HG03097 (cell line): Measurements from ENCODE around the gene IGSF6.
"Not testable (repeated sequence)": the region's sequence is repeated elsewhere in the genome, so short reads cannot be mapped to it uniquely, and the experiment has no call there.

Experiments
- ATAC-seq: cut with Tn5 transposase; IDR thresholded peaks from one replicate; pipeline ENCODE4 v1.9.1; 2021; ENCODE audit not compliant: unreplicated experiment, low FRiP score

The IGSF6 gene, protein sequence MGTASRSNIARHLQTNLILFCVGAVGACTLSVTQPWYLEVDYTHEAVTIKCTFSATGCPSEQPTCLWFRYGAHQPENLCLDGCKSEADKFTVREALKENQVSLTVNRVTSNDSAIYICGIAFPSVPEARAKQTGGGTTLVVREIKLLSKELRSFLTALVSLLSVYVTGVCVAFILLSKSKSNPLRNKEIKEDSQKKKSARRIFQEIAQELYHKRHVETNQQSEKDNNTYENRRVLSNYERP

GRCh38 chr16:21652453-21652852 is at the start of gene IGSF6:
TSS of gene IGSF6 (minus strand) at chr16:21652608. CDS start at chr16:21652598, 10 bp downstream.
- ATAC-seq = no peak

DNA sequence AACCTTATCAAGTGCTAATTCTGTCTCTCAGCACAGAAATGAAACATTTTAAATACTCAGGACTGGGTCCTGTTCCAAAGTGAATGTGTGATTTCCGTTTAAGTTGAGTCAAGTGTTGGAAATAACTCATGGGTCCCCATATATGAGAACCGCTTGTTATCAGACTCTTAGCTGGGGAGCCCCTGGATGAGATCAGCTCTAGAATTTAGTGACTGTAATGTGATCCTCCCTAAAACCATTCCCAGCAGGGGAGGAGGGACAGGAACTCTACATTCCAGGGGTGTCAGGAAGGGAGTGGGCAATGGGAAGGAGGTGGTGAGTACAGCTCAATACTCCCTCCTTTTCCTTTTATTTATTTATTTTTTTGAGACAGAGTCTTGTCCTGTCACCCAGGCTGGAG is 48.9 kb upstream of the IGSF6 start:
- no peak for ATAC-seq

DNA sequence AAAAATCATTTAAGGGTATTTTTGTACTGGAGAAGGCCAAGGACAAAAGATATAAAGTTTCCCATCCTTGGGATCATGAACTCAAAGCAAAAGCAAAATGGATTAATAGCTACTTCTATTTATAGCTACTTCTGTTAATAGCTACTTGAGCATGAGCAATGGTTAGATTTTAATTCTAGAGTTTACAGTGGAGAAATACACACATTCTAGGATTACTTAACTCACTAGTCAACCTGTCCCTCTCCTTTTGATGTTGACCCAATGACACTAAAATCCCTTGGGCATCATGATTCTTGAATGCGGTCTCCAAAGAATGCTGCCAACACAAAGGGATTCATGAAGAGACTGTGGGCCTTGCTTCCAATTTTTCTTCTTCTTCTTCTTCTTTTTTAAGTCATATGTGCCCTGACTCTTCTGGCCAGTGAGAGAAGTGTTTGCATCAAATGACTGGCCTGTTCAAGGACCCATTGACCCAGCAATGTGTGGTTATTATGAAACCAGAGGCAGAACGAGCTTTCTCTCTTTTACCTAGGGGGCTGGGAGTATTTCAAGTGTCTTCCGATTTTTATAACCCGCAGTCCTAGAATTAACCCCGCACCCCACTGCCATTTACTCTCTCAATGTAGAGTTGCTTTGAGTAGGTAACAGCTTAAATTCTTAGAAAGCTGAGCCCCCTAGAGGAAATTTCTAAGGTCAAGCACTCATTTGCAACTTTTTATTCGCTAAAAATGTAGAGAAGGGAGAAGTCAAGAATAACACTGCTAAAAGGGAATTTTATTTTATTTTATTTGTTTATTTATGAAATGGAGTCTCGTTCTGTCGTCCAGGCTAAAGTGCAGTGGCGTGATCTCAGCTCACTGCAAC is 46.0 kb upstream of the IGSF6 start:
- ATAC-seq = no peak

DNA sequence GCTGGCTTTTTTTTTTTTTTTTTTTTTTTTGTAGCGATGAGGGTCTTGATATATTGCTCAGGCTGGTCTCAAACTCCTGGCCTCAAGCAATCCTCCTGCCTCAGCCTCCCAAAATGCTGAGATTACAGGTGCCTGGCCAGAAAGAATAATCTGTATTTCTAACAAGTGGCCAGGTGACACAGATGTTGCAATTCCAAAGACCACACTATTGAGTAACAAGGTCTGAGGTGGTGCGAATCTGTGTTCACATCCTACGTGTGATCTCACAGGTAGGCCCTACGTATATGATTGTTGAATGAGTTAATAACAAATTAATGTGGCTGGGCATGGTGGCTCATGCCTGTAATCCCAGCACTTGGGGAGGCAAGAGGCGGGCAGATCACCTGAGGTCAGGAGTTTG is 44.6 kb upstream of the IGSF6 start:
- ATAC-seq = no peak

GRCh38 chr16:21694609-21695008 is 42.2 kb upstream of the IGSF6 start:
- ATAC-seq = no peak

DNA sequence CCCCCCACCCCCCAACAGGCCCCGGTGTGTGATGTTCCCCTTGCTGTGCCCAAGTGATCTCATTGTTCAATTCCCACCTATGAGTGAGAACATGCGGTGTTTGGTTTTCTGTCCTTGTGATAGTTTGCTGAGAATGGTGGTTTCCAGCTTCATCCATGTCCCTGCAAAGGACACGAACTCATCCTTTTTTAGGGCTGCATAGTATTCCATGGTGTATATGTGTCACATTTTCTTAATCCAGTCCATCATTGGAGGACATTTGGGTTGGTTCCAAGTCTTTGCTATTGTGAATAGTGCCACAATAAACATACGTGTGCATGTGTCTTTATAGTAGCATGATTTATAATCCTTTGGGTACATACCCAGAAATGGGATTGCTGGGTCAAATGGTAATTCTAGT is 38.6 kb upstream of the IGSF6 start:
- not testable (repeated sequence) for ATAC-seq

DNA sequence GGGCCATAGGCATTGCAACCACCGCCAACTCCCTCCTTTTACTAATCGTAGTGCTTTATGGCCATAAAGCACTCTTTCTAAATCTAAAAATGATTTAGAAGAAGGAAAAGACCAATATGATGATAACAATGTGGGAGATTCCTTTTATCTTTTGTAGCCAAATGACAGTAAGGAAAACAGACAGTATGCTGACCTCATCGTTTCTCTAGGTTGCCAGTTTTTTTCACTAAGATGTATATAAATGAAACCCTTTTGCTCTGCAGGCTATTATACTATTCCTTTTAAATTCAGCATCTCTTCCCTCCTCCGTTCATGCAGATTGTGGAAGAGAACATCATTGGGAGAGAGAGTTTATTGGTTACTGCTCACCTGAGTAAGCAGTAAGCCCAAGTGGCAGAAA is 36.7 kb upstream of the IGSF6 start:
- ATAC-seq = no peak

GRCh38 chr16:21685034-21685455 is 32.6 kb upstream of the IGSF6 start:
- no peak for ATAC-seq

- no peak for ATAC-seq
Measured at GRCh38 chr16:21684199-21684598, 31.8 kb upstream of the IGSF6 start.

- no peak for ATAC-seq
Measured at GRCh38 chr16:21683184-21683583, 30.8 kb upstream of the IGSF6 start.

- not testable (repeated sequence) for ATAC-seq
Measured at GRCh38 chr16:21680714-21681113, 28.3 kb upstream of the IGSF6 start.

DNA sequence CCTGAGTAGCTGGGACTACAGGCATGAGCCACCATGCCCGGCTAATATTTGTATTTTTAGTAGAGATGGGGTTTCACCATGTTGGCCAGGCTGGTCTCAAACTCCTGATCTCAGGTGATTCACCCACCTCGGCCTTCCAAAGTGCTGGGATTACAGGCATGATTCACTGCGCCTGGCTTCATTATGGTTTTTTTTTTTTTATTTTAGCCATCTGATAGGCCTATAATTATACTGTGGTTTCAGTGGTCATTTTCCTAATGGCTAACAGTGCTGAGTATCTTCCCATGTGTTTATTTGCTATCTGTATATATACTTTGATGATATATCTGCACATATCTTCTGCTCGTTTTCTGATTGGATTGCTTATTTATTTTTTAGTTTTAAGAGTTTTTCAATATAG is 22.0 kb upstream of the IGSF6 start:
- not testable (repeated sequence) for ATAC-seq

GRCh38 chr16:21673469-21673868 is 21.1 kb upstream of the IGSF6 start:
- ATAC-seq = no peak

DNA sequence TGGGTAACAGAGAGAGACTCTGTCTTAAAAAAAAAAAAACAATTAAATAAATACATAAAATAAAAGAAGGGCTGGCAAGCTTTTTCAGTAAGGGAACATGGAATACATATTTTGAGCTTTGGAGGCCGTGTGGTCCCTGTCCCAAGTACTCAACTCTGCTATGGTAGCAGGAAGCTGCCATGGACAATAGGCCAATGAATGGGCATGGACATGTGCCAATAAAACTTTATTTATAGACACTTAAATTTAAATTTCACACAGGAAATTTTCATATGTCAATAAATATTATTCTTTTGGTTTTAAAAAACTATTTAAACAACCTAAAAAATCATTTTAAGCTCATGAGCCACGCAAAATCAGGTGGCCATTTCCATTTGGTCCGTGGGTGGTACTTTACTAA is 15.2 kb upstream of the IGSF6 start:
- no peak for ATAC-seq

GRCh38 chr16:21666772-21667171 is 14.4 kb upstream of the IGSF6 start:
- ATAC-seq = no peak

GRCh38 chr16:21664801-21665492 is 12.5 kb upstream of the IGSF6 start:
- ATAC-seq = no peak

DNA sequence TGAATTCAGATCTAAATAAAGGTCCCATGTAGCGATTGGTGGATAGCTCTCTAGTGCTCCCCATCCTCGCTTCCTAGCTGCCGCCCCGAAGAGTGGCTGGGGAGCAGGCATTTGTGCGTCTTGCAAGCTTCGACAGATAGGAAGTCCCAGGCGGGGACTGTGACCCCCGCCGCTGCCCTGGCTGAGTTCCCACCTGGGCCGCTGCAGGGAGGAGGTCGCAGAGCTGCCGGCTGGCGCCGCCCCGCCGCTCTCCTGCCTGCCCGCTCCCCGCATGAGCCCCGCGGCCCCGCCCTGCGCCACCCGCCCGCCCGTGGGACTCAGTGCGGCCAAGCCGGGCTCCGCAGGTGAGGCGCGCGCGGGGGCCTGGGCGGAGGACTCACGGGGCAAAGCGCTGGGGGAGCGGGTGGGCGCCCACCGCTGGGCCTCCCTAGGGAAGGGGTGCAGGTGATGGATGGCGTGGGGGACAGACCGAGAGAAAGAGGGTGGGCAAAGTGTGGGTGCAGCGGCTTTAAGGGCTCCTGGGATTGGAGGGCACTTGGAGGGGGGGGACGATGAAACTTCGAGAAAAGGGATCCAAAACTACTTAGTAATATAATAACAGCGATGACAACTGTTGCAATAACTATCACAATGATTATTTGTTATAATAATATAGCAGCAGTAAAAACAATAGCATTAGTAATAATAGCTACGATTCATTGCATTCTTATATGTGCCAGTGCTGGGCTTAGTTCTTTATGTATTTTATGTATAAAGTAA is 11.7 kb upstream of the IGSF6 start, which contains the start of gene OTOA:
OTOA (plus strand) TSS at position 80 of the 759 bp plus-strand sequence. CDS start 14,547 bp downstream, outside the sequence.
- no peak for ATAC-seq

DNA sequence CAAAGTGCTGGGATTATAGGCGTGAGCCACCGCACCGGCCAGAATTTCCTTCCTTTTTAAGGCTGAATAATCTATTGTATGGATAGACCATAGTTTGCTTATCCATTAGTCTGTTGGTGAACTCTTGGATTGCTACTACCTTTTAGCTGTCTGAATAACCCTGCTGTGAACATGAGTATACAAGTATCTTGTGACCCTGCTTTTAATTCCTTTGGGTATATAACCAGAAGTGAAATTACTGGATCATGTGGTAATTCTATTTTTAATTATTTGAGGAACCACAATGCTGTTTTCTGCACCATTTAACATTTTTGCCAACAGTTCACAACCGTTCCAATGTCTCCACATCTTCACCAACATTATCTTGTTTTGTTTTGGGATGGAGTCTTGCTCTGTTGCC is 6.7 kb upstream of the IGSF6 start:
- no peak for ATAC-seq

DNA sequence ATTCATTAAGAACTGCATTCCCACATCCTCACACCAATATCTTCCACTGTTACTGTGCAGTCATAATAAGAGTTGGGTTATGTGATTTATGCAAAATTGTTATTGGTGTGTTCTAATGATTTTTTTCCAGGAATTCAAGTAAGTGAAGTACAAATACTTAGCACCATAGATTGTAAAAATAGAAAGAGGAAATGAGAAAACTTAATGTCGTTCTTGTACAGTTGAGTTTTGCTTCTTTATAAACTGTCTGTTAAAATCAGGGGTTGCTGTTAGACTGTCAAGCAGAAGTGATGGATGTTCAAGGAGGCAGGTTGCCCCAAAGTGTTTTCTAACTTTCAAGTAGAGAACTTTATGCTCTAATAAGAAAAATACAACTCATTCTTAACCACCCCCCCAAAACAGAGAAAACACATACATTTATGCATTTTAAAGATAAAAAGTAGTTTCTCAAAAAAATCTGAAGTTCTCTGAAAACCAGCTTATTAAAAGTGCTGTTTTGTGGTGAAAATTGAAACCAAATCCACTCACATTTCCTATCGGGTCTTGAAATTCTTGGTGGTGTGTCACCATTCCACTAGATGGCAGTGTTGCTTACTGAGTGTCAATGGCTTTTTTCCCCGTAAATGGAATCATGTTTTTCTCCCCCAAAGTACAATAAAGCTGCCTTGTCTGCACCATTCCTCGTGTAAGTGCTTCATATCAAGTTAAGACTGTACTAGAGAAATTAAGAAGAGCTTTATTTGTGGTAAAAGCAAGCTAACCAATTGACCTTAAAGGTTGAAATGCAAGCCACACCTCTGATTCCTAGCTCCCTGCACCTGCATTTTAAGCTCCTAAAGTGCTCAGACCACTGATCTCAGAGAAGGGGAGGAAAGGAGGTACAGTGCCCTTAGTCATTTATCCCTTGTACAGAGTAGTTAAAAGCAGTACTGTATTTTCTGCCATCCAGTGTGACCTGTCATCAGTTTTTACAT is 4.7 kb upstream of the IGSF6 start:
- ATAC-seq = no peak
